WTC11 (cell line): ENCODE measurements around the gene KCNIP1.

Source experiments
- CREB1 ChIP-seq: sonication (generic); formaldehyde crosslinking; IDR thresholded peaks from 2 replicates; pipeline ENCODE4 v1.8.0; 2023; ENCODE audit warnings: mild to moderate bottlenecking, missing genetic modification reagents
- CREM ChIP-seq: sonication (generic); formaldehyde crosslinking; IDR thresholded peaks from 2 replicates; pipeline ENCODE4 v1.8.1; 2022; ENCODE audit warnings: mild to moderate bottlenecking, missing genetic modification reagents, moderate library complexity
- FOXJ3 ChIP-seq: sonication (generic); formaldehyde crosslinking; IDR thresholded peaks from 2 replicates; pipeline ENCODE4 v1.9.0; 2021; ENCODE audit warnings: missing genetic modification reagents, mild to moderate bottlenecking, borderline replicate concordance
- KAT7 ChIP-seq: sonication (generic); formaldehyde crosslinking; IDR thresholded peaks from 2 replicates; pipeline ENCODE4 v1.8.1; 2023; ENCODE audit warnings: missing genetic modification reagents, mild to moderate bottlenecking, borderline replicate concordance
- RORB ChIP-seq: fragments of 250-450 bp; sonication (Bioruptor Pico); IDR thresholded peaks from 2 replicates; pipeline ENCODE4 v1.9.0; 2021; ENCODE audit warnings: mild to moderate bottlenecking
- SMAD3 ChIP-seq: sonication (generic); formaldehyde crosslinking; IDR thresholded peaks from 2 replicates; pipeline ENCODE4 v1.8.0; 2022; ENCODE audit warnings: missing genetic modification reagents, mild to moderate bottlenecking, borderline replicate concordance
- SP1 ChIP-seq: sonication (generic); formaldehyde crosslinking; conservative IDR thresholded peaks from 2 replicates; pipeline ENCODE4 v1.8.1; 2022; ENCODE audit warnings: missing genetic modification reagents
- TEAD4 ChIP-seq: sonication (generic); formaldehyde crosslinking; IDR thresholded peaks from 2 replicates; pipeline ENCODE4 v1.8.0; 2022; ENCODE audit warnings: mild to moderate bottlenecking, missing genetic modification reagents
- ZNF138 ChIP-seq: sonication (generic); formaldehyde crosslinking; conservative IDR thresholded peaks from 2 replicates; pipeline ENCODE4 v1.8.1; 2022; ENCODE audit warnings: mild to moderate bottlenecking, moderate library complexity, missing genetic modification reagents
- ZNF416 ChIP-seq: fragments of 250-450 bp; sonication (Bioruptor Pico); IDR thresholded peaks from 2 replicates; pipeline ENCODE4 v1.9.0; 2021; ENCODE audit warnings: mild to moderate bottlenecking, inconsistent platforms
- TF ChIP-seq, protein P1 (sequence below): fragments of 200-600 bp; IDR thresholded peaks from 2 replicates; pipeline ENCODE4 v1.8.0; 2022; ENCODE audit warnings: antibody characterized with exemption
- TF ChIP-seq, protein P2 (sequence below): sonication (generic); formaldehyde crosslinking; IDR thresholded peaks from 2 replicates; pipeline ENCODE4 v1.8.0; 2022; ENCODE audit warnings: mild to moderate bottlenecking, missing genetic modification reagents
- TF ChIP-seq, protein P3 (sequence below): sonication (generic); formaldehyde crosslinking; IDR thresholded peaks from 2 replicates; pipeline ENCODE4 v1.8.1; 2022; ENCODE audit warnings: mild to moderate bottlenecking, moderate library complexity, missing genetic modification reagents

DNA sequence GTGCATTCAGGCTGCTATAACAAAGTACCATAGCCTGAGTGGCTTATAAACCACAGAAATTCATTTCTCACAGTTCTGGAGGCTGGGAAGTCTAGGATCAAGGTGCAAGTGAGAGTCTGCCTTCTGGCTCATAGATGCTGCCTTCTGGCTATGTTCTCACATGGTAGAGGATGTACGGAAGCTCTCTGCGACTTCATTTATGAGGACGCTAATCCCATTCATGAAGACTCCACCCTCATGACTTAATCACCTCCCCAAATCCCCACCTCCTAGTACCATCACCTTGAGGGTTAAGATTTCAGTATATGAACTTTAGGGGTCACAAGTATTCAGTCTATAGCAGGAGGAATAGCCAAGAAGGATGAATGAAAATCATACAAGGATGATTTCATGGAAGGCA lies 37.3 kb upstream of the KCNIP1 start:
- TF ChIP-seq ZNF138 (CRISPR knock-in tag) (no peak), SP1 (CRISPR knock-in tag) (no peak), KAT7 (CRISPR knock-in tag) (no peak), FOXJ3 (CRISPR knock-in tag) (no peak), CREM (no peak), CREB1 (CRISPR knock-in tag) (no peak), TEAD4 (no peak), ZNF416 (CRISPR knock-in tag) (no peak), SMAD3 (CRISPR knock-in tag) (no peak), RORB (CRISPR knock-in tag) (no peak)
- TF ChIP-seq, protein P1, sequence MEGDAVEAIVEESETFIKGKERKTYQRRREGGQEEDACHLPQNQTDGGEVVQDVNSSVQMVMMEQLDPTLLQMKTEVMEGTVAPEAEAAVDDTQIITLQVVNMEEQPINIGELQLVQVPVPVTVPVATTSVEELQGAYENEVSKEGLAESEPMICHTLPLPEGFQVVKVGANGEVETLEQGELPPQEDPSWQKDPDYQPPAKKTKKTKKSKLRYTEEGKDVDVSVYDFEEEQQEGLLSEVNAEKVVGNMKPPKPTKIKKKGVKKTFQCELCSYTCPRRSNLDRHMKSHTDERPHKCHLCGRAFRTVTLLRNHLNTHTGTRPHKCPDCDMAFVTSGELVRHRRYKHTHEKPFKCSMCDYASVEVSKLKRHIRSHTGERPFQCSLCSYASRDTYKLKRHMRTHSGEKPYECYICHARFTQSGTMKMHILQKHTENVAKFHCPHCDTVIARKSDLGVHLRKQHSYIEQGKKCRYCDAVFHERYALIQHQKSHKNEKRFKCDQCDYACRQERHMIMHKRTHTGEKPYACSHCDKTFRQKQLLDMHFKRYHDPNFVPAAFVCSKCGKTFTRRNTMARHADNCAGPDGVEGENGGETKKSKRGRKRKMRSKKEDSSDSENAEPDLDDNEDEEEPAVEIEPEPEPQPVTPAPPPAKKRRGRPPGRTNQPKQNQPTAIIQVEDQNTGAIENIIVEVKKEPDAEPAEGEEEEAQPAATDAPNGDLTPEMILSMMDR, result no peak
- TF ChIP-seq, protein P2, sequence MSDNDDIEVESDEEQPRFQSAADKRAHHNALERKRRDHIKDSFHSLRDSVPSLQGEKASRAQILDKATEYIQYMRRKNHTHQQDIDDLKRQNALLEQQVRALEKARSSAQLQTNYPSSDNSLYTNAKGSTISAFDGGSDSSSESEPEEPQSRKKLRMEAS (CRISPR knock-in tag), result no peak
- TF ChIP-seq, protein P3, sequence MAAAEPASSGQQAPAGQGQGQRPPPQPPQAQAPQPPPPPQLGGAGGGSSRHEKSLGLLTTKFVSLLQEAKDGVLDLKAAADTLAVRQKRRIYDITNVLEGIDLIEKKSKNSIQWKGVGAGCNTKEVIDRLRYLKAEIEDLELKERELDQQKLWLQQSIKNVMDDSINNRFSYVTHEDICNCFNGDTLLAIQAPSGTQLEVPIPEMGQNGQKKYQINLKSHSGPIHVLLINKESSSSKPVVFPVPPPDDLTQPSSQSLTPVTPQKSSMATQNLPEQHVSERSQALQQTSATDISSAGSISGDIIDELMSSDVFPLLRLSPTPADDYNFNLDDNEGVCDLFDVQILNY, result no peak
